ENCODE results near the gene ZNF423. TPM values are rescaled to one million over a fixed set of nuclear protein-coding genes. Genes with fewer than 3 reads are reported as not detected.

ZNF423 gene
- polyA plus RNA-seq, 1 donor from 2014 or later, result 4.5 TPM

- TF ChIP-seq MXI1 (conservative IDR thresholded peaks at IDR 0.05; ENCODE audit: poor library complexity, severe bottlenecking) (no peak), EP300 (conservative IDR thresholded peaks at IDR 0.05; ENCODE audit: poor library complexity, severe bottlenecking) (no peak), POLR2AphosphoS5 (IDR thresholded peaks at IDR 0.05) (no peak), TAF1 (IDR thresholded peaks at IDR 0.05; ENCODE audit: low read depth) (no peak), SMC3 (conservative IDR thresholded peaks at IDR 0.05; ENCODE audit: poor library complexity) (no peak), CTCF (IDR thresholded peaks at IDR 0.05; ENCODE audit: poor library complexity, severe bottlenecking) (no peak), RAD21 (conservative IDR thresholded peaks at IDR 0.05) (no peak), REST (IDR thresholded peaks at IDR 0.05; ENCODE audit: borderline replicate concordance) (no peak), EZH2 (IDR thresholded peaks at IDR 0.05; ENCODE audit: borderline replicate concordance, insufficient read depth, low read length, poor library complexity, severe bottlenecking) (no peak)
These were observed 180.9 kb downstream of the ZNF423 start for GRCh38 chr16:49674990-49675389.

GRCh38 chr16:49674351-49674851 is 181.5 kb downstream of the ZNF423 start:
- Histone ChIP-seq H3K9ac (ENCODE audit: low read length) (no peak overlapping the region), H3K9me3 (ENCODE audit: low read length) (no peaks in the 10 kb centered on the region), H3K27ac (ENCODE audit: low read length) (no peak overlapping the region), H3K9me2 (ENCODE audit: insufficient read depth, low read length) (no peaks in the 10 kb centered on the region), H2AFZ (ENCODE audit: low read depth, low read length) (no peak overlapping the region), H4K20me1 (ENCODE audit: insufficient read depth) (no peaks in the 10 kb centered on the region), H3K4me3 (ENCODE audit: low read length) (no peak overlapping the region), H3K36me3 (ENCODE audit: insufficient read depth, low read length) (no peaks in the 10 kb centered on the region), H3K79me2 (replicated peaks; ENCODE audit: insufficient read depth, low read length) (no peaks in the 10 kb centered on the region), H3F3A (ENCODE audit: insufficient read depth, low read length, poor library complexity, severe bottlenecking) (no peaks in the 10 kb centered on the region), H3K4me2 (ENCODE audit: low read length) (no peak overlapping the region), H3K27me3 (ENCODE audit: insufficient read depth, low read depth, low read length) (no peaks in the 10 kb centered on the region)
- no peak for TF ChIP-seq MXI1 (conservative IDR thresholded peaks at IDR 0.05; ENCODE audit: poor library complexity, severe bottlenecking)

More at GRCh38 chr16:49674990-49675389, 180.9 kb downstream of the ZNF423 start:
- Histone ChIP-seq H3K79me2 (replicated peaks; ENCODE audit: insufficient read depth, low read length) (no peaks in the 10 kb centered on the region), H3K9ac (ENCODE audit: low read length) (no peak overlapping the region), H2AFZ (ENCODE audit: low read depth, low read length) (no peak overlapping the region), H3F3A (ENCODE audit: insufficient read depth, low read length, poor library complexity, severe bottlenecking) (no peaks in the 10 kb centered on the region), H3K9me3 (ENCODE audit: low read length) (no peaks in the 10 kb centered on the region), H3K4me3 (ENCODE audit: low read length) (no peak overlapping the region), H3K36me3 (ENCODE audit: insufficient read depth, low read length) (no peaks in the 10 kb centered on the region), H3K27ac (ENCODE audit: low read length) (no peak overlapping the region), H4K20me1 (ENCODE audit: insufficient read depth) (no peaks in the 10 kb centered on the region), H3K4me2 (ENCODE audit: low read length) (no peak overlapping the region), H3K9me2 (ENCODE audit: insufficient read depth, low read length) (no peaks in the 10 kb centered on the region), H3K27me3 (ENCODE audit: insufficient read depth, low read depth, low read length) (no peaks in the 10 kb centered on the region)

- TF ChIP-seq POLR2AphosphoS5 (IDR thresholded peaks at IDR 0.05) (no peak), CTCF (IDR thresholded peaks at IDR 0.05; ENCODE audit: poor library complexity, severe bottlenecking) (no peak), RAD21 (conservative IDR thresholded peaks at IDR 0.05) (no peak), SMC3 (conservative IDR thresholded peaks at IDR 0.05; ENCODE audit: poor library complexity) (no peak), EZH2 (IDR thresholded peaks at IDR 0.05; ENCODE audit: borderline replicate concordance, insufficient read depth, low read length, poor library complexity, severe bottlenecking) (no peak), REST (IDR thresholded peaks at IDR 0.05; ENCODE audit: borderline replicate concordance) (no peak), TAF1 (IDR thresholded peaks at IDR 0.05; ENCODE audit: low read depth) (no peak)
- H3F3A ChIP-seq (ENCODE audit: insufficient read depth, low read length, poor library complexity, severe bottlenecking), result no peaks in the 10 kb centered on the region
- H3K27me3 ChIP-seq (ENCODE audit: insufficient read depth, low read depth, low read length), result no peaks in the 10 kb centered on the region
- no peak overlapping the region for H3K9ac ChIP-seq (ENCODE audit: low read length)
- no peaks in the 10 kb centered on the region for H4K20me1 ChIP-seq (ENCODE audit: insufficient read depth)
- no peak overlapping the region for H3K27ac ChIP-seq (ENCODE audit: low read length)
- H3K79me2 ChIP-seq (replicated peaks; ENCODE audit: insufficient read depth, low read length), result no peaks in the 10 kb centered on the region
- no peaks in the 10 kb centered on the region for H3K9me2 ChIP-seq (ENCODE audit: insufficient read depth, low read length)
- no peak overlapping the region for H3K4me2 ChIP-seq (ENCODE audit: low read length)
- no peaks in the 10 kb centered on the region for H3K9me3 ChIP-seq (ENCODE audit: low read length)
- H3K4me3 ChIP-seq (ENCODE audit: low read length), result no peak overlapping the region
- H3K36me3 ChIP-seq (ENCODE audit: insufficient read depth, low read length), result no peaks in the 10 kb centered on the region
- H2AFZ ChIP-seq (ENCODE audit: low read depth, low read length), result no peak overlapping the region
These were observed 182.5 kb downstream of the ZNF423 start for GRCh38 chr16:49673442-49673841.
